Measurements from ENCODE around the gene BRSK1. TPM values are rescaled to one million over a fixed set of nuclear protein-coding genes. Genes with fewer than 3 reads are reported as not detected.

BRSK1 gene
- total and polyA plus RNA-seq, 2 of the 8 experiments (the other 6 are each of a cell fraction or from before 2014, with no cell fraction given) = 27.6 to 32.7 TPM

DNA sequence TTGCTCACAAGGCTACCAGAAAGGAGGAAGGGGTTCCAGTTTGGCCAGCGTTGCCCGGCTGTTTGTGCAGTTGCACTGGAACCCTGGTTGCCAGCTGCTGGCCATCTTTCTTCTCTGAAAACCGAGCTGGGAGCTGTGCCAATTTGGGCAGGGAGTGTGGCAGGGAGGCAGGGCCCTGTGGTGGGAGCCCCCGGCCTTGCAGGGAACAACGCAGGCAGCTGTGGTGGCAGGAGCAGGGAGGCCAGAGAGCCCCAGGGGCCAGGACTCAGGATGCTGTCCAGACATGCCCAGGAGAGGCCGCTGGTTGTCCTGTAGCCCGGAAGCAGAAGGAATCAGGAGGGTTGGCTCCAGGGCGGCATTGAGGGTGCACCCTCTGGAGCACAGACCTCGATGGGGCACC lies 60.6 kb downstream of the BRSK1 start:
- peak overlapping the region; percentile 69 for H3K4ac ChIP-seq (replicated peaks; ENCODE audit: insufficient read length, low read depth, low read length)

More for the DNA sequence above, 60.6 kb downstream of the BRSK1 start:
- no peak overlapping the region for H4K91ac ChIP-seq (replicated peaks; ENCODE audit: insufficient read length, low read length)
- no peak overlapping the region for H3K27ac ChIP-seq (ENCODE audit: low read depth, low read length)
- H3K4me2 ChIP-seq (ENCODE audit: insufficient read depth in 1 of 2, low read depth in 2 of 2, low read length in 2 of 2) = no peak overlapping the region
- H2BK12ac ChIP-seq (ENCODE audit: low read depth, low read length) = 0 out of 2 replicates have a peak overlapping the region, but pooled peaks have one; percentile 23
- peaks cover 11 to 35% (median 25%) of the 10 kb centered on the region in 4 experiments for H3K4me1 ChIP-seq (replicated peaks in 1 of 4; ENCODE audit: control insufficient read depth in 3 of 4, insufficient read depth in 4 of 4, low read length in 3 of 4)
- H4K20me1 ChIP-seq (replicated peaks in 1 of 2; ENCODE audit: control insufficient read depth in 1 of 2, insufficient read depth in 2 of 2, low read length in 2 of 2) = peaks cover 0 to 6% of the 10 kb centered on the region in 2 experiments
- H2BK15ac ChIP-seq (ENCODE audit: low read length) = no peak overlapping the region
- 89% methylated on average over 8 of the region's 9 CpGs; no CpG with 5 or more reads in 1 of the 2 experiments for WGBS, 2 experiments (ENCODE audit: extremely low coverage in 1 of 2, insufficient coverage in 1 of 2, insufficient read length in 1 of 2, insufficient replicate concordance in 2 of 2, low coverage in 1 of 2, low lambda C conversion rate in 2 of 2, missing lambda C conversion rate in 1 of 2)
- H3K4me3 ChIP-seq (ENCODE audit: extremely low read depth in 1 of 4, insufficient read depth in 2 of 4, low read depth in 3 of 4, low read length in 4 of 4) = no peak overlapping the region
- peaks cover 14% of the 10 kb centered on the region; the same call in 1 of the 2 replicates for H3K23me2 ChIP-seq (ENCODE audit: low read depth, low read length)
- H2AK5ac ChIP-seq (ENCODE audit: low read depth, low read length) = no peak overlapping the region
- H2BK5ac ChIP-seq (ENCODE audit: low read depth, low read length) = peak overlapping the region; percentile 71; the same call in 1 of the 2 replicates
- peaks cover 0 to 47% (median 20%) of the 10 kb centered on the region in 4 experiments; a peak in 4 of 8 replicates for H3K36me3 ChIP-seq (ENCODE audit: control insufficient read depth in 2 of 4, insufficient read depth in 4 of 4, low read length in 3 of 4)
- H3K79me1 ChIP-seq (ENCODE audit: low read depth, low read length) = peaks cover 5% of the 10 kb centered on the region; the same call in 1 of the 2 replicates
- DNase-seq (ENCODE audit: low read depth in 1 of 2, low spot score in 2 of 2) = no peak
- peak in 1 of 2 experiments; percentile 28; a peak in 1 of 4 replicates for TF ChIP-seq RAD21 (IDR thresholded peaks at IDR 0.05 in 1 of 2, conservative IDR thresholded peaks at IDR 0.05 in 1 of 2; ENCODE audit: low read depth in 2 of 2, low read length in 2 of 2)
- TF ChIP-seq JUND (IDR thresholded peaks at IDR 0.05; ENCODE audit: low read length) = no peak
- H3K79me2 ChIP-seq (ENCODE audit: control insufficient read depth in 1 of 2, insufficient read depth in 2 of 2, low read length in 2 of 2) = peaks cover 0 to 3% of the 10 kb centered on the region in 2 experiments; a peak in 1 of 4 replicates
- H2BK20ac ChIP-seq (ENCODE audit: low read length) = no peak overlapping the region
- no peak overlapping the region; a peak in 1 of 7 replicates for H3K9ac ChIP-seq (replicated peaks in 1 of 4; ENCODE audit: extremely low read depth in 1 of 4, low read depth in 3 of 4, low read length in 3 of 4)
- no peak for FAIRE-seq
- H3K23ac ChIP-seq (ENCODE audit: insufficient read length) = no peak overlapping the region
- H4K8ac ChIP-seq (ENCODE audit: extremely low read depth, insufficient read depth, low read length) = no peak overlapping the region
- H3K18ac ChIP-seq (ENCODE audit: extremely low read depth, low read length) = no peak overlapping the region
- no peak overlapping the region for H2AFZ ChIP-seq (ENCODE audit: low read length)
- POLR2A ChIA-PET (ENCODE audit: partially characterized antibody) = interaction anchor here (1.0 to 6.7 kb wide), 5 partner anchors 8 to 63 kb away, joined by 3 to 42 read pairs (median 6); partner anchors contain the start of gene UBE2S
- no peak overlapping the region for H3K14ac ChIP-seq (ENCODE audit: insufficient read length)
- no peak overlapping the region for H4K5ac ChIP-seq (ENCODE audit: insufficient read length, low read depth, low read length)
- H3K9me3 ChIP-seq (ENCODE audit: insufficient read depth in 2 of 2, low read depth in 1 of 2, low read length in 1 of 2) = no peaks in the 10 kb centered on the region
- H3K27me3 ChIP-seq (replicated peaks in 1 of 4; ENCODE audit: control insufficient read depth in 3 of 4, extremely low read depth in 1 of 4, insufficient read depth in 3 of 4, low read length in 3 of 4) = no peaks in the 10 kb centered on the region
- H2BK120ac ChIP-seq (replicated peaks; ENCODE audit: low read depth, low read length) = no peak overlapping the region
- CTCF ChIA-PET (ENCODE audit: partially characterized antibody) = interaction anchor here (1.3 to 1.7 kb wide), 3 partner anchors 8 to 43 kb away, joined by 3 to 8 read pairs (median 5); no protein-coding TSS in a partner anchor
- no peak overlapping the region for H3K56ac ChIP-seq (replicated peaks; ENCODE audit: insufficient read length, low read depth, low read length)
